GM12878 (cell line): ENCODE results near the gene DNAJC22. TPM values are rescaled to one million over a fixed set of nuclear protein-coding genes. Genes with fewer than 3 reads are reported as not detected.

Source experiments
- ATAC-seq: fragments of 200-7000 bp; cut with Tn5 transposase; 3 replicates; pipeline ENCODE4 v1.9.1; 2020; ENCODE audit warnings: mild to moderate bottlenecking, moderate library complexity
- BruUV-seq: library from RNA; stranded (reverse); fragments of 400-500 nt; replicated peaks from 2 replicates; lab custom pipeline; 2021; lab: Mats Ljungman, UMichigan
- CTCF ChIA-PET: fragments of 300-600 bp; sonication (Branson Sonifier 250); formaldehyde crosslinking; extraction: SDS; loops from one replicate; lab custom pipeline; 2021; ENCODE audit warnings: inconsistent platforms; lab: Yijun Ruan, JAX
- POLR2A ChIA-PET: fragments of 350-600 bp; formaldehyde crosslinking; extraction: SDS; loops from one replicate; lab custom pipeline; 2021; ENCODE audit warnings: inconsistent platforms; lab: Charles Lee
- RAD21 ChIA-PET: fragments of 300-600 bp; sonication (Branson Sonifier 250); formaldehyde crosslinking; loops from one replicate; lab custom pipeline; 2023; ENCODE audit warnings: antibody characterized with exemption; ENCODE audit not compliant: unreplicated experiment; lab: Charles Lee
- SMC1A ChIA-PET: fragments of 300-600 bp; sonication (Branson Sonifier 250); formaldehyde crosslinking; loops from one replicate; lab custom pipeline; 2023; ENCODE audit not compliant: unreplicated experiment, uncharacterized antibody; lab: Charles Lee
- DNase-seq: peaks from one replicate; pipeline ENCODE4 v3.0.0-alpha.2; 2011; ENCODE audit warnings: low read depth, low spot score
- FAIRE-seq: peaks from 3 replicates; lab custom pipeline; 2011; peaks lifted over from hg19 to GRCh38; lab: Jason Lieb, UNC
- H2AFZ ChIP-seq: 2 replicates; pipeline ENCODE4 v1.6.0; 2011; ENCODE audit warnings: low read depth, low read length, control low read depth; ENCODE audit not compliant: control insufficient read depth
- H3K27ac ChIP-seq: 2 replicates; pipeline ENCODE4 v1.5.1; 2011; ENCODE audit warnings: control low read depth; ENCODE audit not compliant: control insufficient read depth, insufficient read depth
- H3K27me3 ChIP-seq, 2 experiments: replicated peaks in 1 of 2; 2 replicates each; pipeline versions ENCODE4 v1.6.0 to v1.6.1; 2011; ENCODE audit warnings: low read length in 1 of 2; ENCODE audit not compliant: control insufficient read depth in 2 of 2, insufficient read depth in 2 of 2
- H3K36me3 ChIP-seq, 2 experiments: 2 replicates each; pipeline ENCODE4 v1.5.1; 2011; ENCODE audit warnings: low read length in 1 of 2; ENCODE audit not compliant: control insufficient read depth in 2 of 2, insufficient read depth in 2 of 2
- H3K4me1 ChIP-seq: 2 replicates; pipeline ENCODE4 v1.6.1; 2011; ENCODE audit warnings: mild to moderate bottlenecking, low read length, moderate library complexity, mixed read lengths; ENCODE audit not compliant: control insufficient read depth, insufficient read depth
- H3K4me2 ChIP-seq: 2 replicates; pipeline ENCODE4 v1.6.0; 2011; ENCODE audit warnings: control low read depth; ENCODE audit not compliant: control insufficient read depth, insufficient read depth
- H3K4me3 ChIP-seq: fragments of 200-600 bp; sonication (generic); 2 replicates; pipeline ENCODE4 v1.5.1; 2016
- H3K79me2 ChIP-seq: 2 replicates; pipeline ENCODE4 v1.6.0; 2011; ENCODE audit warnings: low read length; ENCODE audit not compliant: control insufficient read depth, insufficient read depth
- H3K9ac ChIP-seq: 2 replicates; pipeline ENCODE4 v1.8.0; 2011; ENCODE audit warnings: low read length, control low read depth, mixed read lengths; ENCODE audit not compliant: control insufficient read depth, insufficient read depth
- H3K9me3 ChIP-seq: replicated peaks from 3 replicates; pipeline ENCODE4 v1.5.1; 2011; ENCODE audit warnings: mild to moderate bottlenecking, low read length; ENCODE audit not compliant: control insufficient read depth, insufficient read depth
- H4K20me1 ChIP-seq: 2 replicates; pipeline ENCODE4 v1.6.0; 2011; ENCODE audit not compliant: control insufficient read depth, insufficient read depth
- GABPA ChIP-seq: IDR thresholded peaks from 2 replicates; pipeline ENCODE4 v1.6.1; 2014; ENCODE audit warnings: antibody characterized with exemption, low read depth, mild to moderate bottlenecking, inconsistent platforms
- MAX ChIP-seq: IDR thresholded peaks from 2 replicates; pipeline ENCODE4 v1.6.1; 2012; ENCODE audit warnings: low read depth, low read length, improper control_type of control experiment
- MEF2B ChIP-seq: fragments of 450-650 bp; IDR thresholded peaks from 2 replicates; pipeline ENCODE4 v1.6.1; 2018; ENCODE audit warnings: mild to moderate bottlenecking, moderate library complexity; ENCODE audit not compliant: partially characterized antibody, poor library complexity, severe bottlenecking
- NR2C2 ChIP-seq: IDR thresholded peaks from 2 replicates; pipeline ENCODE4 v1.6.1; 2011; ENCODE audit warnings: borderline replicate concordance, low read depth; ENCODE audit not compliant: control insufficient read depth, insufficient read length
- SPI1 ChIP-seq: IDR thresholded peaks from 2 replicates; pipeline ENCODE4 v1.6.1; 2011; ENCODE audit warnings: low read depth, mild to moderate bottlenecking, low read length, moderate library complexity, borderline replicate concordance; ENCODE audit not compliant: insufficient read depth
- SREBF1 ChIP-seq: IDR thresholded peaks from 2 replicates; pipeline ENCODE4 v1.6.1; 2012; ENCODE audit warnings: mild to moderate bottlenecking, low read length
- TBL1XR1 ChIP-seq: IDR thresholded peaks from 2 replicates; pipeline ENCODE4 v1.6.1; 2012; ENCODE audit warnings: low read depth, low read length, improper control_type of control experiment
- ZNF687 ChIP-seq: fragments of 450-650 bp; IDR thresholded peaks from 2 replicates; pipeline ENCODE4 v1.6.1; 2017; ENCODE audit warnings: mild to moderate bottlenecking, moderate library complexity
- in situ Hi-C: fragments of 300-500 bp; cut with MboI; formaldehyde crosslinking; loops from 9 replicates; pipeline ENCODE4 v1.14.3; 2018; ENCODE audit warnings: mixed read lengths
- intact Hi-C: fragments of 100-400 bp; cut with micrococcal nuclease; formaldehyde crosslinking; loops from one replicate; pipeline ENCODE4 v1.14.2; 2022; ENCODE audit not compliant: unreplicated experiment
- polyA plus RNA-seq, 11 experiments: library from polyadenylated mRNA; depleted of rRNA in 4 of 11; unstranded in 6 of 11; stranded (reverse) in 5 of 11; fragments of >200 nt; fragmentation: Nextera tagmentation in 4 of 11; fragmentation: Illumina TruSeq in 1 of 11; extraction: Ambion mirVana in 4 of 11; extraction: Trizol in 1 of 11; gene quantifications; 1 replicate in 1 of 11; 2 replicates in 10 of 11; pipeline versions ENCODE4 v1.2.1 to v1.2.3, GENCODE V29; 2011 to 2016; ENCODE audit warnings: inconsistent platforms in 2 of 11, missing spikeins in 2 of 11, low read depth in 1 of 11
- total RNA-seq, 4 experiments: library from RNA; depleted of rRNA in 3 of 4; stranded (reverse); fragments of >200 nt in 3 of 4; fragmentation: Illumina TruSeq in 1 of 4; extraction: Trizol in 1 of 4; gene quantifications; 2 replicates each; pipeline versions ENCODE4 v1.2.1 to v1.2.3, GENCODE V29; 2013 to 2021
- TF ChIP-seq, protein P1 (sequence below): fragments of 450-650 bp; formaldehyde crosslinking; IDR thresholded peaks from 2 replicates; pipeline ENCODE4 v1.5.0; 2022; ENCODE audit warnings: mild to moderate bottlenecking, missing genetic modification characterization
- TF ChIP-seq, protein P2 (sequence below): IDR thresholded peaks from 2 replicates; pipeline ENCODE4 v1.6.1; 2012; ENCODE audit warnings: low read depth, low read length, improper control_type of control experiment
- TF ChIP-seq, protein P3 (sequence below): fragments of 450-650 bp; IDR thresholded peaks from 2 replicates; pipeline ENCODE4 v1.6.1; 2017; ENCODE audit warnings: low read depth, mild to moderate bottlenecking, moderate library complexity

The DNAJC22 gene
- total and polyA plus RNA-seq, 10 of the 15 experiments (the other 5 are each of a cell fraction or from before 2014, with no cell fraction given) = 0.06 to 0.61 (median 0.13) TPM; not detected in 3

- DNase-seq = no peak
- Histone ChIP-seq H3K9me3 (no peaks in the 10 kb centered on the region), H3K79me2 (peaks cover 10% of the 10 kb centered on the region), H3K9ac (no peak overlapping the region), H3K36me3 (peaks cover 7 to 16% of the 10 kb centered on the region in 2 experiments; a peak in 3 of 4 replicates), H3K4me2 (no peak overlapping the region), H3K4me3 (no peak overlapping the region), H4K20me1 (no peaks in the 10 kb centered on the region), H3K27me3 (no peaks in the 10 kb centered on the region), H3K4me1 (peaks cover 4% of the 10 kb centered on the region), H2AFZ (no peak overlapping the region), H3K27ac (no peak overlapping the region)
- in situ Hi-C loops = no loop called here
- POLR2A ChIA-PET = no interaction called here
- BruUV-seq = no TSS peak
- SMC1A ChIA-PET = no interaction called here
- no peak for FAIRE-seq
- CTCF ChIA-PET = no interaction called here
- RAD21 ChIA-PET = no interaction called here
- intact Hi-C loops = no loop called here
- no peak for ATAC-seq
- TF ChIP-seq, protein P1, sequence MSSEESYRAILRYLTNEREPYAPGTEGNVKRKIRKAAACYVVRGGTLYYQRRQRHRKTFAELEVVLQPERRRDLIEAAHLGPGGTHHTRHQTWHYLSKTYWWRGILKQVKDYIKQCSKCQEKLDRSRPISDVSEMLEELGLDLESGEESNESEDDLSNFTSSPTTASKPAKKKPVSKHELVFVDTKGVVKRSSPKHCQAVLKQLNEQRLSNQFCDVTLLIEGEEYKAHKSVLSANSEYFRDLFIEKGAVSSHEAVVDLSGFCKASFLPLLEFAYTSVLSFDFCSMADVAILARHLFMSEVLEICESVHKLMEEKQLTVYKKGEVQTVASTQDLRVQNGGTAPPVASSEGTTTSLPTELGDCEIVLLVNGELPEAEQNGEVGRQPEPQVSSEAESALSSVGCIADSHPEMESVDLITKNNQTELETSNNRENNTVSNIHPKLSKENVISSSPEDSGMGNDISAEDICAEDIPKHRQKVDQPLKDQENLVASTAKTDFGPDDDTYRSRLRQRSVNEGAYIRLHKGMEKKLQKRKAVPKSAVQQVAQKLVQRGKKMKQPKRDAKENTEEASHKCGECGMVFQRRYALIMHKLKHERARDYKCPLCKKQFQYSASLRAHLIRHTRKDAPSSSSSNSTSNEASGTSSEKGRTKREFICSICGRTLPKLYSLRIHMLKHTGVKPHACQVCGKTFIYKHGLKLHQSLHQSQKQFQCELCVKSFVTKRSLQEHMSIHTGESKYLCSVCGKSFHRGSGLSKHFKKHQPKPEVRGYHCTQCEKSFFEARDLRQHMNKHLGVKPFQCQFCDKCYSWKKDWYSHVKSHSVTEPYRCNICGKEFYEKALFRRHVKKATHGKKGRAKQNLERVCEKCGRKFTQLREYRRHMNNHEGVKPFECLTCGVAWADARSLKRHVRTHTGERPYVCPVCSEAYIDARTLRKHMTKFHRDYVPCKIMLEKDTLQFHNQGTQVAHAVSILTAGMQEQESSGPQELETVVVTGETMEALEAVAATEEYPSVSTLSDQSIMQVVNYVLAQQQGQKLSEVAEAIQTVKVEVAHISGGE (CRISPR knock-in tag) = no peak
- TF ChIP-seq, protein P2, sequence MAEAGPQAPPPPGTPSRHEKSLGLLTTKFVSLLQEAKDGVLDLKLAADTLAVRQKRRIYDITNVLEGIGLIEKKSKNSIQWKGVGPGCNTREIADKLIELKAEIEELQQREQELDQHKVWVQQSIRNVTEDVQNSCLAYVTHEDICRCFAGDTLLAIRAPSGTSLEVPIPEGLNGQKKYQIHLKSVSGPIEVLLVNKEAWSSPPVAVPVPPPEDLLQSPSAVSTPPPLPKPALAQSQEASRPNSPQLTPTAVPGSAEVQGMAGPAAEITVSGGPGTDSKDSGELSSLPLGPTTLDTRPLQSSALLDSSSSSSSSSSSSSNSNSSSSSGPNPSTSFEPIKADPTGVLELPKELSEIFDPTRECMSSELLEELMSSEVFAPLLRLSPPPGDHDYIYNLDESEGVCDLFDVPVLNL = no peak
- TF ChIP-seq SREBF1 (no peak), ZNF687 (no peak), TBL1XR1 (no peak), NR2C2 (no peak), GABPA (no peak), MEF2B (no peak), SPI1 (no peak), MAX (no peak)
- TF ChIP-seq, protein P3, sequence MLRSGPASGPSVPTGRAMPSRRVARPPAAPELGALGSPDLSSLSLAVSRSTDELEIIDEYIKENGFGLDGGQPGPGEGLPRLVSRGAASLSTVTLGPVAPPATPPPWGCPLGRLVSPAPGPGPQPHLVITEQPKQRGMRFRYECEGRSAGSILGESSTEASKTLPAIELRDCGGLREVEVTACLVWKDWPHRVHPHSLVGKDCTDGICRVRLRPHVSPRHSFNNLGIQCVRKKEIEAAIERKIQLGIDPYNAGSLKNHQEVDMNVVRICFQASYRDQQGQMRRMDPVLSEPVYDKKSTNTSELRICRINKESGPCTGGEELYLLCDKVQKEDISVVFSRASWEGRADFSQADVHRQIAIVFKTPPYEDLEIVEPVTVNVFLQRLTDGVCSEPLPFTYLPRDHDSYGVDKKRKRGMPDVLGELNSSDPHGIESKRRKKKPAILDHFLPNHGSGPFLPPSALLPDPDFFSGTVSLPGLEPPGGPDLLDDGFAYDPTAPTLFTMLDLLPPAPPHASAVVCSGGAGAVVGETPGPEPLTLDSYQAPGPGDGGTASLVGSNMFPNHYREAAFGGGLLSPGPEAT = no peak
These were observed 19.3 kb upstream of the DNAJC22 start for GRCh38 chr12:49327368-49327767.
